BJ (cell line): ENCODE data around the gene SF3A2. TPM values are rescaled to one million over a fixed set of nuclear protein-coding genes. Genes with fewer than 3 reads are reported as not detected.

Experiments used
- CTCF ChIA-PET: fragments of 350-600 bp; formaldehyde crosslinking; extraction: SDS; loops from one replicate; lab custom pipeline; 2021; ENCODE audit warnings: antibody characterized with exemption, inconsistent platforms; lab: Yijun Ruan, JAX
- POLR2A ChIA-PET: fragments of 300-600 bp; sonication (Branson Sonifier 250); formaldehyde crosslinking; extraction: SDS; loops from one replicate; lab custom pipeline; 2021; ENCODE audit warnings: antibody characterized with exemption; lab: Charles Lee
- DNase-seq: peaks from one replicate; pipeline ENCODE4 v3.0.0-alpha.2; 2011; ENCODE audit warnings: low read depth
- H3K27me3 ChIP-seq: 2 replicates; pipeline ENCODE4 v1.6.0; 2011; ENCODE audit warnings: low read length; ENCODE audit not compliant: control insufficient read depth, insufficient read depth
- H3K36me3 ChIP-seq: 2 replicates; pipeline ENCODE4 v1.5.1; 2011; ENCODE audit warnings: low read length; ENCODE audit not compliant: control insufficient read depth, insufficient read depth
- H3K4me3 ChIP-seq: 2 replicates; pipeline ENCODE4 v1.5.1; 2011; ENCODE audit warnings: low read depth, mild to moderate bottlenecking, control low read depth, low read length
- polyA plus RNA-seq: library from polyadenylated mRNA; depleted of rRNA; stranded (reverse); fragments of >200 nt; gene quantifications from 2 replicates; pipeline ENCODE4 v1.2.3, GENCODE V29; 2011
- TF ChIP-seq, protein P1 (sequence below): IDR thresholded peaks from 2 replicates; pipeline ENCODE4 v1.5.1; 2011; ENCODE audit warnings: low read depth, mild to moderate bottlenecking, control low read depth, inconsistent platforms, low read length, moderate library complexity; ENCODE audit not compliant: insufficient read depth

SF3A2 gene
- polyA plus RNA-seq, 1 experiment: 12.2 TPM

DNA sequence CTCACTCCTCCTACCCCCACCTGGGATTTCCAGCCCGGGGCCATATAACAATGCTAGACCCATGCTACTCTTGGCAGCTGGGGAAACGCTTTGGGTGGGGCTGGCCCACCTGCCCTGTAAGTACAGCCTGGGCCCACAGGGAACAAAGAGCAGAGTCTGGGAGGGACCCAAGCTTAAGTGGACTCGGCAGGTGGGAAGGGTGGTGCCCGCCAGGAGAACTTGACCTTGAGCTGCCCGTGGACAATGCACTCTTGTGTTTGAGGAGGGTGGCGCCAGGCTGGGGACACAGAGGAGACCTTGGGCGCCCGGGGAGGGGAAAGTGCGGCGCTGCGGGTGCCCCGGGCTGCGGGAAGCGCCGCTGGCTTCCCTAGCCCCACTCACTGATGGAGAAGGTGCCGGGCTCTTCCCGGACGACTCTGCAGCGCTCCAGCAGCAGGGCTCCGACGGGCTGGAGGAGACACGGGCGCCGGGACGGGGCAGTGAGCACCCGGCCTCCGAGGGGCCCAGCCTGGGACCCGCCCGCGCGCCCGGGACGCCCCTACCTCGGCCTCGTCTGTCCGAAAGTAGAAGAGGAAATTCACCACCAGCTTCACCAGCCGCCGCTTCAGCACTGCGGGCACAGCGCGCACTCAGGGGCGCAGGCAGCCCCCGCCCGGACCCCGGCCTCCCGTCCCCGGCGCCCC lies 1.1 kb upstream of the SF3A2 start:
- ChIA-PET CTCF (interaction anchor here (0.5 to 2.1 kb wide), 19 partner anchors 9 to 378 kb away, joined by 3 to 11 read pairs (median 3); partner anchors contain the start of gene AP3D1), POLR2A (interaction anchor here (0.6 kb wide), 2 partner anchors 61 to 71 kb away, joined by 3 to 5 read pairs; no protein-coding TSS in a partner anchor)
- peak overlapping the region; percentile 83 for H3K4me3 ChIP-seq
- peaks cover 15% of the 10 kb centered on the region for H3K36me3 ChIP-seq
- TF ChIP-seq, protein P1, sequence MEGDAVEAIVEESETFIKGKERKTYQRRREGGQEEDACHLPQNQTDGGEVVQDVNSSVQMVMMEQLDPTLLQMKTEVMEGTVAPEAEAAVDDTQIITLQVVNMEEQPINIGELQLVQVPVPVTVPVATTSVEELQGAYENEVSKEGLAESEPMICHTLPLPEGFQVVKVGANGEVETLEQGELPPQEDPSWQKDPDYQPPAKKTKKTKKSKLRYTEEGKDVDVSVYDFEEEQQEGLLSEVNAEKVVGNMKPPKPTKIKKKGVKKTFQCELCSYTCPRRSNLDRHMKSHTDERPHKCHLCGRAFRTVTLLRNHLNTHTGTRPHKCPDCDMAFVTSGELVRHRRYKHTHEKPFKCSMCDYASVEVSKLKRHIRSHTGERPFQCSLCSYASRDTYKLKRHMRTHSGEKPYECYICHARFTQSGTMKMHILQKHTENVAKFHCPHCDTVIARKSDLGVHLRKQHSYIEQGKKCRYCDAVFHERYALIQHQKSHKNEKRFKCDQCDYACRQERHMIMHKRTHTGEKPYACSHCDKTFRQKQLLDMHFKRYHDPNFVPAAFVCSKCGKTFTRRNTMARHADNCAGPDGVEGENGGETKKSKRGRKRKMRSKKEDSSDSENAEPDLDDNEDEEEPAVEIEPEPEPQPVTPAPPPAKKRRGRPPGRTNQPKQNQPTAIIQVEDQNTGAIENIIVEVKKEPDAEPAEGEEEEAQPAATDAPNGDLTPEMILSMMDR: no peak
- no peak for DNase-seq
- no peaks in the 10 kb centered on the region for H3K27me3 ChIP-seq

DNA sequence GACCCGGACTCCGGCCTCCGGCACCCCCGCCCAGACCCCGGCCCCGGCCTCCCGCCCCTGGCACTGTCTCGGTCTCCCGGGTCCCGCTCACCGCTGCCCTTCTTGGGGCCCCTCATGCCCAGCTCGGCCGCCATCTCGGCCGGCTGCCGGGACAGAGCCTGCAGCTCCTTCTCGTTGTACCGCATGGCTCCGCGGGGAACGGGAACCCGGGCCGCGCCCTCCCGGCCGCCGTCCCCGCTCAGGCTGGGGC lies 635 bp upstream of the SF3A2 start:
- Histone ChIP-seq H3K4me3 (peak overlapping the region; percentile 83), H3K27me3 (no peaks in the 10 kb centered on the region), H3K36me3 (peaks cover 15% of the 10 kb centered on the region)
- DNase-seq: no peak
- POLR2A ChIA-PET: interaction anchor here (0.6 kb wide), 2 partner anchors 62 to 71 kb away, joined by 3 to 5 read pairs; no protein-coding TSS in a partner anchor
- TF ChIP-seq, protein P1: no peak
- CTCF ChIA-PET: interaction anchor here (0.6 to 2.1 kb wide), 18 partner anchors 10 to 378 kb away, joined by 3 to 11 read pairs (median 3); partner anchors contain the start of gene AP3D1

DNA sequence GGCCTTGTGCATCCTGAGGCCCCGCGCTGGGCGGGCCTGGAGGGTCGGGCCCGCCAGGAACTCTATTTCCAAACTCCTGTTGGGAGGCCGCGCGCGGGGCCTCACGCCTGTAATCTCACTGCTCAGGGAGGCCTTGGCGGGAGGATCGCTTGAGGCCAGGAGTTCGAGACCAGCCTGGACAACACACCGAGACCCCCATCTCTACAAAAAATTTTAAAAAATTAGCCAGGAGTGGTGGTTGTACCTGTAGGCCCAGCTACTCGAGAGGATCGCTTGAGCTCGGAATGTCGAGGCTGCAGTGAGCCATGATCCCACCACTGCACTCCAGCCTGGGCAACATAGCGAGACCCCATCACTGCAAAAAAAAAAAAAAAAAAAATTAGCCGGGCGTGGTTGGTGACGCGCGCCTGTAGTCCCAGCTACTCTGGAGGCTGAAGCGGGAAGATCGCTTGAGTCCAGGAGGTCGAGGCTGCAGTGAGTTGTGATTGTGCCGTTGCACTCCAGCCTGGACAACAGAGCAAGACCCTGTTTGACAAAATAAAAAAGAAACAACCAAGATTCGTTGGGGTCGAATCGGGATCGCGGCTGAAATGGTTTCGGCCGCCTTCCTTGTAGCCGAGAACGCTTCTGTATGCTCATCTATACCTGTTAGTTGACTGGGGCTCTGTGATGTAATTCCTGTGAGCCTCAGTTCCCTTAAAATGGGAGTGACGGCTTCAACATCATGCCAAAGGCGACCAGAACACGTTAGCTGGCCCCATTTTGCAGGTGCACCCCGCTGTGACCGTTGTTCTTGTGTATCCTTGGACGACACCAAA lies 636 bp downstream of the SF3A2 start:
- ChIA-PET POLR2A (no interaction called here), CTCF (interaction anchor here (0.7 to 2.0 kb wide), 5 partner anchors 35 to 79 kb away, joined by 3 to 7 read pairs (median 3); no protein-coding TSS in a partner anchor)
- Histone ChIP-seq H3K36me3 (peaks cover 12% of the 10 kb centered on the region), H3K4me3 (peak overlapping the region; percentile 83), H3K27me3 (no peaks in the 10 kb centered on the region)
- TF ChIP-seq, protein P1: no peak
- DNase-seq: no peak

DNA sequence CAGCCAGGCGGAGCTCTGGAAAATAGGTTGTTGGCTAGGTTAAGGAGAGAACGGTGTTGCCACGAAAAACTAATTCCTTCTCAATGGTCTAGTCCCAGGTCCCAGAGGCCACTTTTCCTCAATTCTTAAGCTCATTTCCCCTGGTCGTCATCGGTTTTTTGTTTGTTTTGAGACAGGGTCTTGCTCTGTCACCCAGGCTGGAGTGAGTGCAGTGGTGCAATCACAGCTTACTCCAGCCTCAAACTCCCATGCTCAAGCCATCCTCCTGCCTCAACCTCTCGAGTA lies 1.2 kb downstream of the SF3A2 start:
- TF ChIP-seq, protein P1: no peak
- CTCF ChIA-PET: interaction anchor here (0.7 to 2.9 kb wide), 6 partner anchors 24 to 398 kb away, joined by 3 to 13 read pairs (median 4); no protein-coding TSS in a partner anchor
- Histone ChIP-seq H3K27me3 (no peaks in the 10 kb centered on the region), H3K4me3 (peak overlapping the region; percentile 83), H3K36me3 (peaks cover 9% of the 10 kb centered on the region)
- POLR2A ChIA-PET: no interaction called here
- DNase-seq: no peak

DNA sequence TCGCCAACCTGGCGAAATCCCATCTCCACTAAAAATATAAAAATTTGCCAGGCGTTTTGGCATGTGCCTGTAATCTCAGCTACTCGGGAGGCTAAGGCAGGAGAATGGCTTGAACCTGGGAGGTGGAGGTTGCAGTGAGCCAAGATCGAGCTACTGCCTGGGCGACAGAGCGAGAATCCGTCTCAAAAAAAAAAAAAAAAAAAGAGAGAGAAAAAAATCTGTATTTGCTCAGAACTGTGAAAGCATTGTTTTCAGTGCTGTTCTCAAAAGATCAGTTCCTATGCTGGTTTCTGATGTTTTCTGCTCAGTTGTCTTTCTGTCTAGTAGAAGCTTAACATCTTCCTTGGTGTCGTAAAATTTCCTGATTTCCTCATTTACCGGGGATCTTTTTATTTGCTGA lies 2.5 kb downstream of the SF3A2 start:
- no peaks in the 10 kb centered on the region for H3K27me3 ChIP-seq
- H3K4me3 ChIP-seq: peak overlapping the region; percentile 48
- ChIA-PET CTCF (interaction anchor here (0.9 to 3.9 kb wide), 9 partner anchors 14 to 397 kb away, joined by 3 to 14 read pairs (median 5); no protein-coding TSS in a partner anchor), POLR2A (interaction anchor here (1.2 kb wide), 1 partner anchor 30 kb away, joined by 3 read pairs; no protein-coding TSS in a partner anchor)
- H3K36me3 ChIP-seq: peaks cover 9% of the 10 kb centered on the region
- TF ChIP-seq, protein P1: no peak
- DNase-seq: no peak
